HepG2 (cell line): Measurements from ENCODE around the gene STK24. TPM values are rescaled to one million over a fixed set of nuclear protein-coding genes. Genes with fewer than 3 reads are reported as not detected.

ENCODE experiments used
- ATAC-seq: fragments of 200-7000 bp; cut with Tn5 transposase; 3 replicates; pipeline ENCODE4 v1.9.1; 2020; ENCODE audit warnings: mild to moderate bottlenecking, moderate library complexity
- BruUV-seq: library from RNA; stranded (reverse); fragments of 400-500 nt; replicated peaks from 2 replicates; lab custom pipeline; 2021; lab: Mats Ljungman, UMichigan
- CTCF ChIA-PET: fragments of 300-600 bp; formaldehyde crosslinking; extraction: SDS; loops from one replicate; lab custom pipeline; 2021; ENCODE audit warnings: low total read pairs, inconsistent platforms, low intra/inter-chr PET ratio; lab: Yijun Ruan, JAX
- POLR2A ChIA-PET: fragments of 350-600 bp; sonication (Branson Sonifier 250); formaldehyde crosslinking; loops from one replicate; lab custom pipeline; 2020; ENCODE audit warnings: antibody characterized with exemption, inconsistent platforms; lab: Yijun Ruan, JAX
- DNase-seq: peaks from one replicate; pipeline ENCODE4 v3.0.0-alpha.2; 2015; ENCODE audit warnings: low spot score
- FAIRE-seq: peaks from 3 replicates; lab custom pipeline; 2011; peaks lifted over from hg19 to GRCh38; lab: Jason Lieb, UNC
- H2AFZ ChIP-seq: one replicate; pipeline ENCODE4 v1.6.1; 2011; ENCODE audit warnings: low read length, inconsistent platforms
- H3K27ac ChIP-seq: fragments of 300-600 bp; 3 replicates; pipeline ENCODE4 v1.8.0; 2011; ENCODE audit warnings: mixed run types, mild to moderate bottlenecking, mixed read lengths, low read length, inconsistent platforms; ENCODE audit not compliant: insufficient read depth; ENCODE audit errors: extremely low read length
- H3K27me3 ChIP-seq, 2 experiments: fragments of 200-600 bp in 1 of 2; 2 replicates in 1 of 2; 3 replicates in 1 of 2; pipeline versions ENCODE4 v1.6.0 to v1.8.0; 2011; ENCODE audit warnings: low read length in 2 of 2, mild to moderate bottlenecking in 2 of 2, moderate library complexity in 2 of 2, inconsistent platforms in 1 of 2; ENCODE audit not compliant: insufficient read depth in 2 of 2, control insufficient read depth in 1 of 2
- H3K36me3 ChIP-seq, 2 experiments: fragments of 200-600 bp in 1 of 2; replicated peaks in 1 of 2; 2 replicates in 1 of 2; 3 replicates in 1 of 2; pipeline versions ENCODE4 v1.5.1 to v1.8.0; 2011; ENCODE audit warnings: low read length in 2 of 2, inconsistent platforms in 1 of 2; ENCODE audit not compliant: insufficient read depth in 2 of 2, control insufficient read depth in 1 of 2
- H3K4me1 ChIP-seq: 2 replicates; pipeline ENCODE4 v1.5.1; 2012; ENCODE audit warnings: low read length, inconsistent platforms; ENCODE audit not compliant: insufficient read depth
- H3K4me2 ChIP-seq: 2 replicates; pipeline ENCODE4 v1.6.0; 2011; ENCODE audit warnings: low read depth, low read length, inconsistent platforms
- H3K4me3 ChIP-seq, 3 experiments: fragments of 200-600 bp in 1 of 3; sonication (generic), shearing (Covaris generic) in 1 of 3; replicated peaks in 1 of 3; 2 replicates each; pipeline ENCODE4 v1.5.1; 2011 to 2016; ENCODE audit warnings: low read length in 3 of 3, inconsistent platforms in 2 of 3, low read depth in 2 of 3, mild to moderate bottlenecking in 2 of 3, control low read depth in 1 of 3, mixed read lengths in 1 of 3; ENCODE audit not compliant: insufficient read depth in 1 of 3
- H3K79me2 ChIP-seq: one replicate; pipeline ENCODE4 v1.6.1; 2011; ENCODE audit warnings: low read length, inconsistent platforms; ENCODE audit not compliant: insufficient read depth
- H3K9ac ChIP-seq: 2 replicates; pipeline ENCODE4 v1.6.0; 2011; ENCODE audit warnings: mild to moderate bottlenecking, low read depth, low read length, inconsistent platforms; ENCODE audit not compliant: insufficient read depth
- H3K9me3 ChIP-seq: 2 replicates; pipeline ENCODE4 v1.5.1; 2012; ENCODE audit warnings: mild to moderate bottlenecking, low read length
- H4K20me1 ChIP-seq: 2 replicates; pipeline ENCODE4 v1.6.0; 2011; ENCODE audit warnings: inconsistent platforms, mild to moderate bottlenecking, low read length, moderate library complexity; ENCODE audit not compliant: insufficient read depth
- CAMTA2 ChIP-seq: sonication (generic); formaldehyde crosslinking; IDR thresholded peaks from 2 replicates; pipeline ENCODE4 v1.4.0; 2020; ENCODE audit warnings: mild to moderate bottlenecking, missing genetic modification reagents, borderline replicate concordance
- RBM22 ChIP-seq: fragments of 200-400 bp; formaldehyde crosslinking; optimal IDR thresholded peaks from 2 replicates; pipeline ENCODE3; 2017; ENCODE audit warnings: mild to moderate bottlenecking, low read length, moderate library complexity
- RXRA ChIP-seq: sonication (generic); formaldehyde crosslinking; IDR thresholded peaks from 2 replicates; pipeline ENCODE4 v1.5.1; 2020; ENCODE audit warnings: missing genetic modification reagents
- SRF ChIP-seq: IDR thresholded peaks from 2 replicates; pipeline ENCODE4 v1.6.1; 2011; ENCODE audit warnings: mild to moderate bottlenecking, low read depth, low read length, moderate library complexity
- ZNF20 ChIP-seq: sonication (generic); formaldehyde crosslinking; IDR thresholded peaks from 2 replicates; pipeline ENCODE4 v1.4.0; 2020; ENCODE audit warnings: mild to moderate bottlenecking, moderate library complexity, missing genetic modification reagents
- ZNF326 ChIP-seq: sonication (generic); formaldehyde crosslinking; IDR thresholded peaks from 2 replicates; pipeline ENCODE4 v1.4.0; 2020; ENCODE audit warnings: missing genetic modification reagents, borderline replicate concordance
- WGBS: methylation state at CpG from one replicate; pipeline ENCODE4 v1.1.6; 2017; ENCODE audit warnings: low lambda C conversion rate; 5-methylcytosine and 5-hydroxymethylcytosine counted together
- in situ Hi-C: cut with HindIII; loops from 2 replicates; pipeline ENCODE4 v1.10.0; 2017; ENCODE audit warnings: low pct_unique_long_range_greater_than_20kb; ENCODE audit not compliant: extremely low pct_ligation_motif_present
- intact Hi-C: fragments of 100-400 bp; cut with micrococcal nuclease; formaldehyde crosslinking; loops from one replicate; pipeline ENCODE4 v1.10.0; 2022; ENCODE audit not compliant: unreplicated experiment
- polyA plus RNA-seq, 8 experiments: library from polyadenylated mRNA; depleted of rRNA in 3 of 8; stranded (reverse) in 7 of 8; unstranded in 1 of 8; fragments of >200 nt; fragmentation: Illumina TruSeq in 4 of 8; extraction: Trizol in 4 of 8; gene quantifications; 2 replicates each; pipeline versions ENCODE4 v1.2.1 to v1.2.3, GENCODE V29; 2011 to 2016; ENCODE audit warnings: low read depth in 4 of 8, missing spikeins in 1 of 8, mixed read lengths in 1 of 8; ENCODE audit not compliant: insufficient read depth in 1 of 8
- total RNA-seq, 5 experiments: library from RNA; depleted of rRNA; stranded (reverse); fragments of >200 nt; fragmentation: Illumina TruSeq; extraction: Trizol; gene quantifications; 2 replicates each; pipeline ENCODE4 v1.2.3, GENCODE V29; 2016; ENCODE audit warnings: low read depth in 1 of 5
- TF ChIP-seq, protein P1 (sequence below): sonication (generic); formaldehyde crosslinking; IDR thresholded peaks from 2 replicates; pipeline ENCODE4 v1.5.1; 2020; ENCODE audit warnings: mild to moderate bottlenecking, missing genetic modification reagents, moderate library complexity
- TF ChIP-seq, protein P2 (sequence below): sonication (generic); formaldehyde crosslinking; IDR thresholded peaks from 2 replicates; pipeline ENCODE4 v1.9.0; 2022; ENCODE audit warnings: missing genetic modification reagents, mild to moderate bottlenecking, borderline replicate concordance

The STK24 gene
- total and polyA plus RNA-seq, 2 of the 13 experiments (the other 11 are each of a cell fraction or from before 2014, with no cell fraction given), result 51.3 to 73.0 TPM

DNA sequence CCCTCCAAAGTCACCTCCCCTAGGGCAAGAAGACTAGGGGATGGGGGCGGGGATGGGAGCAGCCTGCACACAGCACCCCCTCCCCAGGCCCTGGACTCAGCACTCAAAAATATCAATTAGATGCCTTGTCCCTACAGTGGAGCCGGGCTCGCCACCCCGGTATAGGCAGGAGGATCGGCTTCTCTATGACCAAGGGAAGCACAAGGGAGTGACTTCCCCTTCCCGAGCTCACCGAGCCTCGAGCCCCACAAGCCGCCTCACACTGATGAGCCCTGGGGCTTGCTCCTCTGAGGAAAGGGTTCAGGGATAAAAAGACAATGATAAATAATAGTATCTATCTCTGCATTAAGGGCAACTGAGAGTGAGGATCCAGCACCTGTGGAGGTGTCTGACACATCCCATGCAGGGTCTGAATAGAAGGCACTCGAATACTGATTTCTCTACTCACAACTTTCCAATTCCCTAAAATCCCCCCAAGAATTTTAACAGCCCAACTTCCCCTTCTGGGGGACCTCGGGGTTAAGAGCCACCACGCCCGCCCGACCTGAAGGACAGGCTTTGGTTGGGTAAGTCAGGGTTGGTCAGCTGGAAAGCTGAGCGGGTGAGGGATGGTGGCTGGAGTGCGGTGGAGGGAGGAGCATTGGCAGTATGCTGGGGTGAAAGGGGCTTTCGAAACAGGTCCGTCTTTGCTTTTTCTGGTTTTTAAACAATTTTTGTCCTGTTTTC is 51.3 kb downstream of the STK24 start:
- H4K20me1 ChIP-seq, result peaks cover 92% of the 10 kb centered on the region
- in situ Hi-C loops, result no loop called here

More for the DNA sequence above, 51.3 kb downstream of the STK24 start:
- Histone ChIP-seq H3K4me1 (peaks cover 38% of the 10 kb centered on the region), H3K79me2 (peaks cover 100% of the 10 kb centered on the region), H3K36me3 (peaks cover 1 to 7% of the 10 kb centered on the region in 2 experiments; a peak in 2 of 5 replicates), H2AFZ (no peak overlapping the region), H3K27ac (no peak overlapping the region), H3K4me3 (no peak overlapping the region), H3K9me3 (no peaks in the 10 kb centered on the region), H3K27me3 (no peaks in the 10 kb centered on the region), H3K9ac (no peak overlapping the region), H3K4me2 (no peak overlapping the region)
- POLR2A ChIA-PET, result no interaction called here
- BruUV-seq, result no TSS peak
- DNase-seq, result no peak
- CTCF ChIA-PET, result no interaction called here
- no peak for FAIRE-seq
- ATAC-seq, result no peak
- TF ChIP-seq ZNF20 (CRISPR knock-in tag) (no peak), ZNF326 (CRISPR knock-in tag) (no peak), RBM22 (peak; percentile 8), CAMTA2 (CRISPR knock-in tag) (no peak), SRF (no peak), RXRA (CRISPR knock-in tag) (no peak)
- TF ChIP-seq, protein P1, sequence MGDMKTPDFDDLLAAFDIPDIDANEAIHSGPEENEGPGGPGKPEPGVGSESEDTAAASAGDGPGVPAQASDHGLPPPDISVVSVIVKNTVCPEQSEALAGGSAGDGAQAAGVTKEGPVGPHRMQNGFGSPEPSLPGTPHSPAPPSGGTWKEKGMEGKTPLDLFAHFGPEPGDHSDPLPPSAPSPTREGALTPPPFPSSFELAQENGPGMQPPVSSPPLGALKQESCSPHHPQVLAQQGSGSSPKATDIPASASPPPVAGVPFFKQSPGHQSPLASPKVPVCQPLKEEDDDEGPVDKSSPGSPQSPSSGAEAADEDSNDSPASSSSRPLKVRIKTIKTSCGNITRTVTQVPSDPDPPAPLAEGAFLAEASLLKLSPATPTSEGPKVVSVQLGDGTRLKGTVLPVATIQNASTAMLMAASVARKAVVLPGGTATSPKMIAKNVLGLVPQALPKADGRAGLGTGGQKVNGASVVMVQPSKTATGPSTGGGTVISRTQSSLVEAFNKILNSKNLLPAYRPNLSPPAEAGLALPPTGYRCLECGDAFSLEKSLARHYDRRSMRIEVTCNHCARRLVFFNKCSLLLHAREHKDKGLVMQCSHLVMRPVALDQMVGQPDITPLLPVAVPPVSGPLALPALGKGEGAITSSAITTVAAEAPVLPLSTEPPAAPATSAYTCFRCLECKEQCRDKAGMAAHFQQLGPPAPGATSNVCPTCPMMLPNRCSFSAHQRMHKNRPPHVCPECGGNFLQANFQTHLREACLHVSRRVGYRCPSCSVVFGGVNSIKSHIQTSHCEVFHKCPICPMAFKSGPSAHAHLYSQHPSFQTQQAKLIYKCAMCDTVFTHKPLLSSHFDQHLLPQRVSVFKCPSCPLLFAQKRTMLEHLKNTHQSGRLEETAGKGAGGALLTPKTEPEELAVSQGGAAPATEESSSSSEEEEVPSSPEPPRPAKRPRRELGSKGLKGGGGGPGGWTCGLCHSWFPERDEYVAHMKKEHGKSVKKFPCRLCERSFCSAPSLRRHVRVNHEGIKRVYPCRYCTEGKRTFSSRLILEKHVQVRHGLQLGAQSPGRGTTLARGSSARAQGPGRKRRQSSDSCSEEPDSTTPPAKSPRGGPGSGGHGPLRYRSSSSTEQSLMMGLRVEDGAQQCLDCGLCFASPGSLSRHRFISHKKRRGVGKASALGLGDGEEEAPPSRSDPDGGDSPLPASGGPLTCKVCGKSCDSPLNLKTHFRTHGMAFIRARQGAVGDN, result 0 out of 2 replicates have a peak, but pooled peaks have one; percentile 4
- TF ChIP-seq, protein P2, sequence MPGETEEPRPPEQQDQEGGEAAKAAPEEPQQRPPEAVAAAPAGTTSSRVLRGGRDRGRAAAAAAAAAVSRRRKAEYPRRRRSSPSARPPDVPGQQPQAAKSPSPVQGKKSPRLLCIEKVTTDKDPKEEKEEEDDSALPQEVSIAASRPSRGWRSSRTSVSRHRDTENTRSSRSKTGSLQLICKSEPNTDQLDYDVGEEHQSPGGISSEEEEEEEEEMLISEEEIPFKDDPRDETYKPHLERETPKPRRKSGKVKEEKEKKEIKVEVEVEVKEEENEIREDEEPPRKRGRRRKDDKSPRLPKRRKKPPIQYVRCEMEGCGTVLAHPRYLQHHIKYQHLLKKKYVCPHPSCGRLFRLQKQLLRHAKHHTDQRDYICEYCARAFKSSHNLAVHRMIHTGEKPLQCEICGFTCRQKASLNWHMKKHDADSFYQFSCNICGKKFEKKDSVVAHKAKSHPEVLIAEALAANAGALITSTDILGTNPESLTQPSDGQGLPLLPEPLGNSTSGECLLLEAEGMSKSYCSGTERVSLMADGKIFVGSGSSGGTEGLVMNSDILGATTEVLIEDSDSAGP (CRISPR knock-in tag), result no peak
- 96% methylated on average over 11 of the region's 18 CpGs for WGBS
- intact Hi-C loops, result no loop called here
